GM23338 (cell line): Measurements from ENCODE around the gene GPR39. TPM values are rescaled to one million over a fixed set of nuclear protein-coding genes. Genes with fewer than 3 reads are reported as not detected.

Source experiments
- ATAC-seq: fragments of 200-7000 bp; cut with Tn5 transposase; 3 replicates; pipeline ENCODE4 v1.9.1; 2020
- DNase-seq: peaks from one replicate; pipeline ENCODE4 v3.0.0-alpha.2; 2015; ENCODE audit warnings: low spot score
- H2AFZ ChIP-seq: fragments of 200-600 bp; sonication (generic); 2 replicates; pipeline ENCODE4 v1.8.0; 2016; ENCODE audit warnings: antibody characterized with exemption, mild to moderate bottlenecking, moderate library complexity
- H3F3A ChIP-seq: fragments of 200-600 bp; sonication (generic); replicated peaks from 2 replicates; pipeline ENCODE4 v1.8.0; 2017; ENCODE audit warnings: antibody characterized with exemption, mixed run types, low read depth
- H3K27ac ChIP-seq: fragments of 200-600 bp; sonication (generic); 2 replicates; pipeline ENCODE4 v1.6.1; 2016; ENCODE audit warnings: low read depth
- H3K27me3 ChIP-seq: fragments of 200-600 bp; sonication (generic); 2 replicates; pipeline ENCODE4 v1.8.0; 2016; ENCODE audit warnings: mild to moderate bottlenecking, mixed run types, moderate library complexity; ENCODE audit not compliant: insufficient read depth
- H3K36me3 ChIP-seq: fragments of 200-600 bp; sonication (generic); 2 replicates; pipeline ENCODE4 v1.8.0; 2016; ENCODE audit warnings: mild to moderate bottlenecking; ENCODE audit not compliant: insufficient read depth
- H3K4me1 ChIP-seq: fragments of 200-600 bp; sonication (generic); 2 replicates; pipeline ENCODE4 v1.8.0; 2016; ENCODE audit warnings: mild to moderate bottlenecking, moderate library complexity; ENCODE audit not compliant: insufficient read depth
- H3K4me2 ChIP-seq: fragments of 200-600 bp; sonication (generic); 2 replicates; pipeline ENCODE4 v1.7.1; 2017; ENCODE audit warnings: mixed run types
- H3K4me3 ChIP-seq: fragments of 200-600 bp; sonication (generic); 2 replicates; pipeline ENCODE4 v1.6.1; 2016; ENCODE audit warnings: mixed run types
- H3K79me2 ChIP-seq: fragments of 200-600 bp; sonication (generic); replicated peaks from 2 replicates; pipeline ENCODE4 v1.8.0; 2017; ENCODE audit warnings: mild to moderate bottlenecking; ENCODE audit not compliant: insufficient read depth
- H3K9me2 ChIP-seq: fragments of 200-600 bp; sonication (generic); 2 replicates; pipeline ENCODE4 v1.8.0; 2017; ENCODE audit not compliant: insufficient read depth
- H4K20me1 ChIP-seq: fragments of 200-600 bp; sonication (generic); replicated peaks from 2 replicates; pipeline ENCODE4 v1.8.0; 2017; ENCODE audit warnings: mild to moderate bottlenecking; ENCODE audit not compliant: insufficient read depth
- H3K27ac Mint-ChIP-seq: 2 replicates; pipeline ENCODE4 v1.8.0; 2020; ENCODE audit warnings: inconsistent platforms, mild to moderate bottlenecking, moderate library complexity, mixed read lengths
- H3K27me3 Mint-ChIP-seq: 3 replicates; pipeline ENCODE4 v1.8.0; 2022; ENCODE audit warnings: low read depth, mild to moderate bottlenecking, moderate library complexity, mixed read lengths, inconsistent platforms; ENCODE audit not compliant: insufficient read depth, poor library complexity
- H3K36me3 Mint-ChIP-seq: 3 replicates; pipeline ENCODE4 v1.8.0; 2021; ENCODE audit warnings: low read depth, mild to moderate bottlenecking, inconsistent platforms, moderate library complexity, mixed read lengths
- H3K4me1 Mint-ChIP-seq: 3 replicates; pipeline ENCODE4 v1.8.0; 2020; ENCODE audit warnings: mild to moderate bottlenecking, inconsistent platforms, mixed read lengths
- H3K4me3 Mint-ChIP-seq: 3 replicates; pipeline ENCODE4 v1.8.0; 2021; ENCODE audit warnings: moderate library complexity, mild to moderate bottlenecking, inconsistent platforms, mixed read lengths
- H3K9me3 Mint-ChIP-seq: 3 replicates; pipeline ENCODE4 v1.8.0; 2020; ENCODE audit warnings: moderate library complexity, mild to moderate bottlenecking, inconsistent platforms, mixed read lengths
- CREB1 ChIP-seq: fragments of 250-450 bp; sonication (Bioruptor Pico); IDR thresholded peaks from 2 replicates; pipeline ENCODE4 v1.5.0; 2020; ENCODE audit warnings: low read depth, mild to moderate bottlenecking, moderate library complexity
- EZH2phosphoT487 ChIP-seq: fragments of 200-600 bp; sonication (generic); IDR thresholded peaks from one replicate; pipeline ENCODE4 v1.8.1; 2018; ENCODE audit warnings: antibody characterized with exemption; ENCODE audit not compliant: unreplicated experiment
- JUNB ChIP-seq: IDR thresholded peaks from one replicate; pipeline ENCODE4 v1.6.1; 2016; ENCODE audit warnings: antibody characterized with exemption; ENCODE audit not compliant: unreplicated experiment
- POLR2AphosphoS5 ChIP-seq: IDR thresholded peaks from 2 replicates; pipeline ENCODE4 v1.6.1; 2016; ENCODE audit warnings: antibody characterized with exemption, low read depth
- STAT1 ChIP-seq: IDR thresholded peaks from one replicate; pipeline ENCODE4 v1.6.1; 2016; ENCODE audit warnings: antibody characterized with exemption; ENCODE audit not compliant: unreplicated experiment
- ZNF114 ChIP-seq: fragments of 250-450 bp; sonication (Bioruptor Pico); IDR thresholded peaks from 2 replicates; pipeline ENCODE4 v1.5.0; 2020; ENCODE audit warnings: mild to moderate bottlenecking, moderate library complexity
- ZNF331 ChIP-seq: fragments of 250-450 bp; sonication (Bioruptor Pico); IDR thresholded peaks from 2 replicates; pipeline ENCODE4 v1.5.0; 2020; ENCODE audit warnings: low read depth, mild to moderate bottlenecking, moderate library complexity
- polyA plus RNA-seq: library from polyadenylated mRNA; unstranded; fragments of >200 nt; fragmentation: Nextera tagmentation; extraction: Ambion mirVana; gene quantifications from 2 replicates; pipeline ENCODE4 v1.2.1, GENCODE V29; 2016
- total RNA-seq: library from RNA; depleted of rRNA; stranded (reverse); fragments of >200 nt; shearing (Covaris generic); gene quantifications from 2 replicates; pipeline ENCODE4 v1.2.3, GENCODE V29; 2014
- TF ChIP-seq, protein P1 (sequence below): IDR thresholded peaks from one replicate; pipeline ENCODE4 v1.6.1; 2018; ENCODE audit warnings: antibody characterized with exemption; ENCODE audit not compliant: unreplicated experiment
- TF ChIP-seq, protein P2 (sequence below), 2 experiments: fragments of 200-600 bp in 1 of 2; sonication (generic) in 1 of 2; conservative IDR thresholded peaks; 2 replicates each; pipeline versions ENCODE4 v1.5.1 to v1.6.1; 2016 to 2017; ENCODE audit warnings: antibody characterized with exemption in 2 of 2, low read depth in 2 of 2, mild to moderate bottlenecking in 2 of 2, moderate library complexity in 1 of 2

GPR39 gene
- total and polyA plus RNA-seq, 2 experiments from 2014 or later, result 0.55 to 1.9 TPM

DNA sequence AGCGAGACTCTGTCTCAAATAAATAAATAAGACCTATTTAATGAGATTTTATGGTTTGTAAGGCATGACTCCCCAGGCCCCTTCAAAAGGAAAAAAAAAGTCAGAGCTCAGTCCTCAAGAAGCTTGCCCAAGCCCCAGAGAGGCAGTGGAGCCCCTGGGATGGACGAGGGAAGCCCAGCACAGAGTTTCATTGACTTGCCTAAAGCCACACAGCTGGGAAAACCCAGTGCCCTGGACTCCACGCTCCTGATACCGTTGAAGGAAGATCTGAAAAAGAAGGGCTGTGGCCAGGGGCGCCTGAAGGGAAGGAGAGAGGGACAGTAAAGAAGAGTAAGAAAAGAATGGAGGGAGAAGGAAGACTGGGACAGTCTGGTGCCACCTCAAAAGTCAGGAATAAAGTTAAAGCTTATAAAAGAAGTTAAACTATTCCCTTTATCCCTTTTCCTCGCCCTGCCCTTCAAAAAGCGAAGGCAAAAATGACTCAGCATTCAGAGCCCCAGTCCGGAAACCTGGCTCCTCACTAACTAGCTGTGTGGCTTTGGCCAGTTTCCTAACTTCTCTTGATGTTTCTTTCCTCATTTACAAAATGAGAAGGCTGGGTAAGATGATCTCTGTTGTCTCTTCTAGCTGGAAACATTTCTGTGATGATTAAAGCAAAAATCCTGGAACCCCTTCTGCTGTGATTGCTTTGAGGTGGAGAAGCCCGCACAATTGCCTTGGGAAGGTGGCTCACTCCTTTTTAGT, 206.7 kb downstream of the GPR39 start (continued):
- TF ChIP-seq, protein P1, sequence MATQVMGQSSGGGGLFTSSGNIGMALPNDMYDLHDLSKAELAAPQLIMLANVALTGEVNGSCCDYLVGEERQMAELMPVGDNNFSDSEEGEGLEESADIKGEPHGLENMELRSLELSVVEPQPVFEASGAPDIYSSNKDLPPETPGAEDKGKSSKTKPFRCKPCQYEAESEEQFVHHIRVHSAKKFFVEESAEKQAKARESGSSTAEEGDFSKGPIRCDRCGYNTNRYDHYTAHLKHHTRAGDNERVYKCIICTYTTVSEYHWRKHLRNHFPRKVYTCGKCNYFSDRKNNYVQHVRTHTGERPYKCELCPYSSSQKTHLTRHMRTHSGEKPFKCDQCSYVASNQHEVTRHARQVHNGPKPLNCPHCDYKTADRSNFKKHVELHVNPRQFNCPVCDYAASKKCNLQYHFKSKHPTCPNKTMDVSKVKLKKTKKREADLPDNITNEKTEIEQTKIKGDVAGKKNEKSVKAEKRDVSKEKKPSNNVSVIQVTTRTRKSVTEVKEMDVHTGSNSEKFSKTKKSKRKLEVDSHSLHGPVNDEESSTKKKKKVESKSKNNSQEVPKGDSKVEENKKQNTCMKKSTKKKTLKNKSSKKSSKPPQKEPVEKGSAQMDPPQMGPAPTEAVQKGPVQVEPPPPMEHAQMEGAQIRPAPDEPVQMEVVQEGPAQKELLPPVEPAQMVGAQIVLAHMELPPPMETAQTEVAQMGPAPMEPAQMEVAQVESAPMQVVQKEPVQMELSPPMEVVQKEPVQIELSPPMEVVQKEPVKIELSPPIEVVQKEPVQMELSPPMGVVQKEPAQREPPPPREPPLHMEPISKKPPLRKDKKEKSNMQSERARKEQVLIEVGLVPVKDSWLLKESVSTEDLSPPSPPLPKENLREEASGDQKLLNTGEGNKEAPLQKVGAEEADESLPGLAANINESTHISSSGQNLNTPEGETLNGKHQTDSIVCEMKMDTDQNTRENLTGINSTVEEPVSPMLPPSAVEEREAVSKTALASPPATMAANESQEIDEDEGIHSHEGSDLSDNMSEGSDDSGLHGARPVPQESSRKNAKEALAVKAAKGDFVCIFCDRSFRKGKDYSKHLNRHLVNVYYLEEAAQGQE, result no peak
- no peak for TF ChIP-seq ZNF331 (CRISPR knock-in tag)
- TF ChIP-seq, protein P2, sequence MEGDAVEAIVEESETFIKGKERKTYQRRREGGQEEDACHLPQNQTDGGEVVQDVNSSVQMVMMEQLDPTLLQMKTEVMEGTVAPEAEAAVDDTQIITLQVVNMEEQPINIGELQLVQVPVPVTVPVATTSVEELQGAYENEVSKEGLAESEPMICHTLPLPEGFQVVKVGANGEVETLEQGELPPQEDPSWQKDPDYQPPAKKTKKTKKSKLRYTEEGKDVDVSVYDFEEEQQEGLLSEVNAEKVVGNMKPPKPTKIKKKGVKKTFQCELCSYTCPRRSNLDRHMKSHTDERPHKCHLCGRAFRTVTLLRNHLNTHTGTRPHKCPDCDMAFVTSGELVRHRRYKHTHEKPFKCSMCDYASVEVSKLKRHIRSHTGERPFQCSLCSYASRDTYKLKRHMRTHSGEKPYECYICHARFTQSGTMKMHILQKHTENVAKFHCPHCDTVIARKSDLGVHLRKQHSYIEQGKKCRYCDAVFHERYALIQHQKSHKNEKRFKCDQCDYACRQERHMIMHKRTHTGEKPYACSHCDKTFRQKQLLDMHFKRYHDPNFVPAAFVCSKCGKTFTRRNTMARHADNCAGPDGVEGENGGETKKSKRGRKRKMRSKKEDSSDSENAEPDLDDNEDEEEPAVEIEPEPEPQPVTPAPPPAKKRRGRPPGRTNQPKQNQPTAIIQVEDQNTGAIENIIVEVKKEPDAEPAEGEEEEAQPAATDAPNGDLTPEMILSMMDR (conservative IDR thresholded peaks at IDR 0.05; ENCODE audit: low read depth in 2 of 2), result no peak

DNA sequence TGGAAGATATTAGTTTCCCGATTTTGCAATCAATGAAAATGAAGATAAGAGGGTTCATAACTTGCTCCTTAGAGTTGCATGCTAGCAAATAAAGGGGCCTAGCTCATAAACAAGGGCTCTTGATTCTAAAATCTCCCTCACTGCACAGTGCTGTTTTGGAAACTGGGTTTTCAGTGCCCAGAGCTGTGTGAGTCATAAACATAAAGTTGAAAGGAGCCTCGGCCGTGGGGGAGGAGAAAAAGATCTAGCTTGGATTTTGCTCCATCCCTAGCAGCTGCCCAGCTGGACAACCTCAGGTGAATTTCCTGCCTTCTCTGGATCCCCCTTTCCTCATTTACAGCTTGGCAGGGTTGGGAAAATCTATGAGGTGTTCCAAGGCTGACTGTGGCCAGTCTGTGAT, 210.9 kb downstream of the GPR39 start:
- Mint-ChIP-seq H3K4me1 (peaks cover 25% of the 10 kb centered on the region), H3K9me3 (peaks cover 5% of the 10 kb centered on the region; the same call in 2 of the 3 replicates), H3K4me3 (no peak overlapping the region), H3K36me3 (peaks cover 6% of the 10 kb centered on the region; the same call in 2 of the 3 replicates), H3K27me3 (peaks cover 7% of the 10 kb centered on the region), H3K27ac (no peak overlapping the region)
- Histone ChIP-seq H3K27me3 (no peaks in the 10 kb centered on the region), H2AFZ (no peak overlapping the region), H3K79me2 (no peaks in the 10 kb centered on the region), H3K4me1 (peaks cover 21% of the 10 kb centered on the region), H4K20me1 (no peaks in the 10 kb centered on the region), H3F3A (no peaks in the 10 kb centered on the region), H3K27ac (no peak overlapping the region), H3K9me2 (peaks cover 31% of the 10 kb centered on the region), H3K4me2 (no peak overlapping the region), H3K36me3 (peaks cover 4% of the 10 kb centered on the region; the same call in 1 of the 2 replicates), H3K4me3 (no peak overlapping the region)
- DNase-seq (no peak), ATAC-seq (no peak)
- no peak for TF ChIP-seq EZH2phosphoT487
- TF ChIP-seq, protein P1, result no peak
- TF ChIP-seq ZNF114, result no peak
- no peak for TF ChIP-seq STAT1
- no peak for TF ChIP-seq POLR2AphosphoS5
- TF ChIP-seq, protein P2 (conservative IDR thresholded peaks at IDR 0.05; ENCODE audit: low read depth in 2 of 2), result no peak
- TF ChIP-seq ZNF331 (CRISPR knock-in tag), result no peak
- no peak for TF ChIP-seq CREB1 (CRISPR knock-in tag)
- no peak for TF ChIP-seq JUNB
